Measurements from ENCODE around the gene ELP4.

ELP4 gene

DNA sequence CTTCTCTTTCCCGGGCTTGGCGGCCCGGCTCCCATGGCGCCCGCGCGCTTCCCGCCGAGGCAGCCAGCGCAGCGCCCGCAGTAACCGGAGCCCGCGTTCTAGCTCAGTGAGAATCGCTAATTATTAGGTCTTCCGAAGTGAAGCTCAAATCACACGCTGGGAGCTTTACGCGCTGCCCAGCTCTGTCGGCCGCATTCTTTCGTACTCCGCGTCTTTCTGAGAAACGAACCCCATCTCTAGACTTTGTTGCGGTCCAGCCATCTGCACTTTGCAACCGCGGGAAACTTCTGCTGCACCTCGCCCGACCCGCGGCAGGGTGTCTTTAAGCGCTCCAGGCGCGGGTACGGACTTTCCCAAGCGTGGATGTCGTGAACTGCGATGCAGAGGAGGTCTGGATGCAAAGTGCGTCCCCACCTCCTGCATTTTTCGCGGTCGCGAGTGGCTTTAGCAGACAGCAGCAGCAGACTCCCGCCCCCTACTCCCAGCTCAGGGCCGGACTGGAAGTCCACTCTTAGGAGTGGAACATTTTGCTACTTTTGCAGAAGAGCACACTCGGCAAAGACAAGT, 307.6 kb downstream of the ELP4 start:
- no peak overlapping the region for H3K4me3 ChIP-seq (ENCODE audit: low read depth, low read length)
- DNase-seq (ENCODE audit: low read depth) = no peak
- TF ChIP-seq, protein P1, sequence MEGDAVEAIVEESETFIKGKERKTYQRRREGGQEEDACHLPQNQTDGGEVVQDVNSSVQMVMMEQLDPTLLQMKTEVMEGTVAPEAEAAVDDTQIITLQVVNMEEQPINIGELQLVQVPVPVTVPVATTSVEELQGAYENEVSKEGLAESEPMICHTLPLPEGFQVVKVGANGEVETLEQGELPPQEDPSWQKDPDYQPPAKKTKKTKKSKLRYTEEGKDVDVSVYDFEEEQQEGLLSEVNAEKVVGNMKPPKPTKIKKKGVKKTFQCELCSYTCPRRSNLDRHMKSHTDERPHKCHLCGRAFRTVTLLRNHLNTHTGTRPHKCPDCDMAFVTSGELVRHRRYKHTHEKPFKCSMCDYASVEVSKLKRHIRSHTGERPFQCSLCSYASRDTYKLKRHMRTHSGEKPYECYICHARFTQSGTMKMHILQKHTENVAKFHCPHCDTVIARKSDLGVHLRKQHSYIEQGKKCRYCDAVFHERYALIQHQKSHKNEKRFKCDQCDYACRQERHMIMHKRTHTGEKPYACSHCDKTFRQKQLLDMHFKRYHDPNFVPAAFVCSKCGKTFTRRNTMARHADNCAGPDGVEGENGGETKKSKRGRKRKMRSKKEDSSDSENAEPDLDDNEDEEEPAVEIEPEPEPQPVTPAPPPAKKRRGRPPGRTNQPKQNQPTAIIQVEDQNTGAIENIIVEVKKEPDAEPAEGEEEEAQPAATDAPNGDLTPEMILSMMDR (IDR thresholded peaks at IDR 0.05; ENCODE audit: control insufficient read depth, extremely low read depth, insufficient read depth) = no peak

DNA sequence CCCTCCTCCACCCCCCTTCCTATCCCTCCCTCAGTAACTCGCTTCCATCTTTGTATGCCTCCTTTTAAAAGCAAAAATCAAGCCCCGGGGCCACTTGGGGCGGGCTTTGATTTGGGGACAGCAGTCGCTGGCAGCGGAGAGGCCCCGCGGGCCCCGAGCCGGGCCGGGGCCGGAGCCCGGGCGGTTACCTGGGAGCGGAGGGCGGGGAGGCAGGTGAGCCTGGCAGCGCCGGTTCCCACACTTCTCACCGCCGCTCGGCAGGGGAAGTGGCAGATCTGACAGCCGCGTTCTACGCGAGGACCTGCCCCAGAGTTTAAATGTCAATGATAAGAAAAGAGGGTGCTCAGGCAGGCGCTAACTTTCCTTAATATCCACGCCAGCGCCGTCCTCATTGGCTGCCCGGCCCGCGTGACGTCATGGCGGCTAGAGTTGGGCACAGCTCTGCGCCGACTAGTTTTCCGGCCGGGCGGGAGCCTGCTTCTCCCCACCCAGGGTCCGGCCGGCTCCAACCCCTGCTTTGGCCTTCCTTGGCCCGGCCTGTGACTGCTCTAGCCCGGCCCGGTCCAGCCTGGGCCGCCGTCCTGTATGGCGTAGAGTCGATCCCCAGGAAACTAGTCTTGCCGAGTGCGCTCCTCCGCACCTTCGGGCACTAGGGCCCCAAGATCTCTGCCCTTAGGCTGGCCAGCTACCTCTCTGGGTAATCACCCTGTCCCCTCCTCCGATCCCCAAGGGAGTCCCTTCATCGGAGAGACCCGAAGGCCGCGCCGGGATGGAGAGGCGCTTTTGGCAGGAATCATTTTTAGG, 308.3 kb downstream of the ELP4 start:
- DNase-seq (ENCODE audit: low read depth) = no peak
- H3K4me3 ChIP-seq (ENCODE audit: low read depth, low read length) = no peak overlapping the region

GRCh38 chr11:31818425-31818755, 308.8 kb downstream of the ELP4 start:
- TF ChIP-seq, protein P1 (IDR thresholded peaks at IDR 0.05; ENCODE audit: control insufficient read depth, extremely low read depth, insufficient read depth) = no peak
- DNase-seq (ENCODE audit: low read depth) = no peak
- H3K4me3 ChIP-seq (ENCODE audit: low read depth, low read length) = no peak overlapping the region

More for the DNA sequence above, 308.3 kb downstream of the ELP4 start:
- TF ChIP-seq, protein P1 (IDR thresholded peaks at IDR 0.05; ENCODE audit: control insufficient read depth, extremely low read depth, insufficient read depth) = no peak

GRCh38 chr11:31818874-31819331, 309.3 kb downstream of the ELP4 start:
- H3K4me3 ChIP-seq (ENCODE audit: low read depth, low read length) = no peak overlapping the region
- no peak for DNase-seq (ENCODE audit: low read depth)
- TF ChIP-seq, protein P1 (IDR thresholded peaks at IDR 0.05; ENCODE audit: control insufficient read depth, extremely low read depth, insufficient read depth) = no peak

GRCh38 chr11:31819621-31820437, 310.3 kb downstream of the ELP4 start:
- no peak for DNase-seq (ENCODE audit: low read depth)
- TF ChIP-seq, protein P1 (IDR thresholded peaks at IDR 0.05; ENCODE audit: control insufficient read depth, extremely low read depth, insufficient read depth) = no peak
- no peak overlapping the region for H3K4me3 ChIP-seq (ENCODE audit: low read depth, low read length)

GRCh38 chr11:31820438-31820818, 310.9 kb downstream of the ELP4 start:
- DNase-seq (ENCODE audit: low read depth) = no peak
- TF ChIP-seq, protein P1 (IDR thresholded peaks at IDR 0.05; ENCODE audit: control insufficient read depth, extremely low read depth, insufficient read depth) = no peak
- H3K4me3 ChIP-seq (ENCODE audit: low read depth, low read length) = no peak overlapping the region
